ENCODE data around the gene DYNC2H1.

GRCh38 chr11:103398829-103399228 lies 289.6 kb downstream of the DYNC2H1 start:
- TF ChIP-seq, protein P1, sequence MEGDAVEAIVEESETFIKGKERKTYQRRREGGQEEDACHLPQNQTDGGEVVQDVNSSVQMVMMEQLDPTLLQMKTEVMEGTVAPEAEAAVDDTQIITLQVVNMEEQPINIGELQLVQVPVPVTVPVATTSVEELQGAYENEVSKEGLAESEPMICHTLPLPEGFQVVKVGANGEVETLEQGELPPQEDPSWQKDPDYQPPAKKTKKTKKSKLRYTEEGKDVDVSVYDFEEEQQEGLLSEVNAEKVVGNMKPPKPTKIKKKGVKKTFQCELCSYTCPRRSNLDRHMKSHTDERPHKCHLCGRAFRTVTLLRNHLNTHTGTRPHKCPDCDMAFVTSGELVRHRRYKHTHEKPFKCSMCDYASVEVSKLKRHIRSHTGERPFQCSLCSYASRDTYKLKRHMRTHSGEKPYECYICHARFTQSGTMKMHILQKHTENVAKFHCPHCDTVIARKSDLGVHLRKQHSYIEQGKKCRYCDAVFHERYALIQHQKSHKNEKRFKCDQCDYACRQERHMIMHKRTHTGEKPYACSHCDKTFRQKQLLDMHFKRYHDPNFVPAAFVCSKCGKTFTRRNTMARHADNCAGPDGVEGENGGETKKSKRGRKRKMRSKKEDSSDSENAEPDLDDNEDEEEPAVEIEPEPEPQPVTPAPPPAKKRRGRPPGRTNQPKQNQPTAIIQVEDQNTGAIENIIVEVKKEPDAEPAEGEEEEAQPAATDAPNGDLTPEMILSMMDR (IDR thresholded peaks at IDR 0.05) = no peak
- TF ChIP-seq POLR2AphosphoS5 (IDR thresholded peaks at IDR 0.05) = no peak

Data from prostate gland (tissue), 2 donors.